GM12801 (cell line): Measurements from ENCODE around the gene DCDC2.

ENCODE experiments used
- CTCF ChIP-seq: IDR thresholded peaks from one replicate; pipeline ENCODE4 v1.5.1; 2011; ENCODE audit warnings: control low read depth; ENCODE audit not compliant: insufficient read length; ENCODE audit errors: extremely low read depth

The DCDC2 gene

DNA sequence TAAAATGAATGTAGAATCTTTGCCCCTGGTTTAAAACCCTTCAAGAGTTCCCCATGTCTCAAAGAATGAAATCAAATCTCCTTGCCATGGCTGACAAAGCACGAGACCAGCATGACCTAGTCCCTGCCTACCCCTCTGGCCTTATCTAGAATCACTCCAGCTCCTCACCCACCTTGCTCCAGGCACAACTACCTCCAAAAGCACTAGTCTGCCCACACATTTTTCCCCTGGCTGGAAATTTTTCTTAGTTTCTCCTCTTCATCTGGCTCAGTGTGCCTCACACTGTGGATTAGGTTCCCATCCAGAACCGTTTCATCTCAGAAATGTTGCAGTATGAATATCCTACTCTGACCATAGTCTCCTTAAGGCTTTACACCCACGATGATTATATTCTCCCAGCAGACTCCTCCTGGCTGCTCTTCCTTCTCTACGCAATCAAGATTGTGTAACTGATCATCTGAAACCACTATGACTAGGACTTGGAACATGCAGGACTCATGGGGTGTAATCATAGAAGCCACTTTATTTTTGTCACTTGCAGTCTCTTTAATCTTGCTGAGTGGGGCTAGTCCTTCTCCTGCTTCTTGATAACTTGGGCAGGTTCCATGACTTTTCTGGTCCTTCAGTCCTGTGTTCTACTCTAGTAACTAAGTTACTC is 37.0 kb upstream of the DCDC2 start:
- TF ChIP-seq CTCF: no peak

DNA sequence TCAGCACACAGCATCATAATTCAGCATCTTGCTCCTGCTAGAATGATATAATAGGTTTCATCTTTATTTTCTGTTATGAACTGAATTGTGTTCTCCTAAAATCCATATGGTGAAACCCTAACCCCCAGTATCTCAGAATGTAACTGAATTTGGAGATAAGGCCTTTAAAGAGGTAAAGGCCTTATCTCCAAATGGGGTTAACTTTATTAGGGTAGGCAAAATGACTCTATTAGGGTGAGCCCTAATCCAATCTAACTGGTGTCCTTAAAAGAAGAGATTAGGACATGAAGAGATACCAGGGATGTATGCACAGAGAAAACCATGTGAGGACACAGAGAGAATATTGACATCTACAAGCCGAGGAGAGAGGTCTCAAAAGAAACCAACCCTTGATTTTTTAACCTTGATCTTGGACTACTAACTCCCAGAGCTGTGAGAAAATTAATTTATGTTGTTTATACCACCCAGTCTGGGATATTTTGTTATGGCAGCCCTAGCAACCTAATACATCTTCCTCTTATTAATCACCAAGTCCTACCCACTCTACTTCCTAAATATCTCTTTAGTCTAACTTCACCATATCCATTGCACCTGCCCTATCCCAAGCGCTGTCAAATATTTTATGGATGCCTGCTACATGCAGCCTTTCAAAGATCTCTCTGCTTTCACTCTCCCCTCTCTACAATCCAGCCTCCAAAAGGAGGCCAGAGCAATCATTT is 36.4 kb upstream of the DCDC2 start:
- no peak for TF ChIP-seq CTCF

GRCh38 chr6:24391756-24392405 is 34.0 kb upstream of the DCDC2 start:
- TF ChIP-seq CTCF: no peak

GRCh38 chr6:24391208-24391607 is 33.3 kb upstream of the DCDC2 start:
- no peak for TF ChIP-seq CTCF

DNA sequence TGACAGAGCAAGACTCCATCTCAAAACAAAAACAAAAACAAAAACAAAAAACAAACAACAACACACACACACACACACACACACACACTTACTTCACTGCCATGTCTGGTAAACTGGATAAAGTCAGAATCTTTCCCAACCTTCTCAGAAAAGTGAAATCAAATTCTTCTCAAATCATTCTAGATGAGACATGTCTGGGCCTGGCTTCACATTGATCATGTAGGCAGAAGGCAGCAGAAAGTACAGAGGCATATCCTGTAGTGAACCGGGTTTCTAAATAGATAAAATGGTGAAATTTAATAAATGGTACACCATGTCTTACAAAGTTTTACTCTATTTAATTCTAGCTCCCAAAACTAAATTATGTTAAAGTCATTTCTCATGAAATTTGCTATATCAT is 30.0 kb upstream of the DCDC2 start:
- no peak for TF ChIP-seq CTCF

DNA sequence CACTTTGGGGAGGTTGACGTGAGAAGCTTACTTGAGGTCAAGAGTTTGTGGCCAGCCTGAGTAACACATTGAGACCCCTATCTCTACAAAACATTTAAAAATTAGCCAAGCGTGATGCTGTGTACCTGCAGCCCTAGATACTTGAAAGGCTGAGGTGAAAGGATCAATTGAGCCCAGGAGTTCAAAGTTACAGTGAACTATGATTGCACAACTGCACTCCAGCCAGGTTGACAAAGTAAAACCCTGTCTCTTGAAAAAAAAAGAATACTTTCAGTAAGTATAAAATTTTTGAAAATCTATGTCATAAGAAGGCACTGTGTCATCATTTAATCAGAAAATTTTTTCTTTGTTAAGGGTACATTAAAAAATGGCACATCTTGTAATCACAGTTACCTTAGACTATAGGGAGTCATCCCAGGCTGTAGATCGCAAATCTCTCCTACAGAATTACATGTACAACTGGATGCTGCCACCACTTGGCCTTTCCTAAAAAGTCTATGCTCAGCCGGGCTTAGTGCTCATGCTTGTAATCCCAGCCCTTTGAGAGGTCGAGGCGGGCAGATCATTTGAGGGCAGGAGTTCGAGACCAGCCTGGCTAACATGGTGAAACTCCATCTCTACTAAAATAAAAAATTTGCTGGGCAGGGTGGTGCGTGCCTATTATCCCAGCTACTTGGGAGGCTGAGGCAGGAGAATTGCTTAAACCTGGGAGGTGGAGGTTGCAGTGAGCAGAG is 27.8 kb upstream of the DCDC2 start:
- TF ChIP-seq CTCF: no peak

DNA sequence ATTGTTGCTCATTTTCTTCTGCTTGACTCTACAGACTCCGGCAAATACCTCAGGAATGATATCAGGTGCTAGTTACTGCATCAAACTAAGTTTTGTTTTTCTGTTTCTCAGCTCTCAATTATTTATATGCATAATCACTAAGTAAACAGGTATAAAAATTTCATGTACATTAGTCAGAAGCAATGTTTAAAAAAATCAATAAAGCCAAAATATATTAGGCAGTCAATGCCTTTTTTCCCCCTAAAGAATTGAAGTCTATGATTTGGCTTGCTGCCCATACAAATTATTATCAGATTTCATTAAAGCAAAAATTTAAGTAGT is 24.3 kb upstream of the DCDC2 start:
- TF ChIP-seq CTCF: no peak
